Activated naive CD8-positive, alpha-beta T cell treated with anti-CD3 and anti-CD28 coated beads, Interleukin-2, amount 50 U/mL, for 24 hours (primary cell): Measurements from ENCODE around the gene TSPO.
A peak's percentile ranks its signal among the peaks of the same experiment; 100 is the strongest.

Source experiments
- ATAC-seq: fragments of 150-1000 bp; cut with Tn5 transposase; one replicate; pipeline ENCODE4 v1.10.0; 2021
- DNase-seq: peaks from one replicate; pipeline ENCODE4 v3.0.0; 2021
- H3K27ac Mint-ChIP-seq: one replicate; pipeline ENCODE4 v1.8.0; 2021; ENCODE audit warnings: mild to moderate bottlenecking, mixed read lengths
- H3K27me3 Mint-ChIP-seq: one replicate; pipeline ENCODE4 v1.8.0; 2021; ENCODE audit warnings: mixed read lengths
- H3K36me3 Mint-ChIP-seq: one replicate; pipeline ENCODE4 v1.8.0; 2021; ENCODE audit warnings: low read depth, mixed read lengths
- H3K4me1 Mint-ChIP-seq: one replicate; pipeline ENCODE4 v1.8.0; 2021; ENCODE audit warnings: mixed read lengths
- H3K4me3 Mint-ChIP-seq: one replicate; pipeline ENCODE4 v1.8.0; 2021; ENCODE audit warnings: mild to moderate bottlenecking, moderate library complexity, mixed read lengths
- H3K9me3 Mint-ChIP-seq: one replicate; pipeline ENCODE4 v1.8.0; 2021; ENCODE audit warnings: mixed read lengths

The TSPO gene

GRCh38 chr22:43187171-43188099, 36.1 kb downstream of the TSPO start:
- peak; percentile 96 for ATAC-seq
- H3K36me3 Mint-ChIP-seq = peaks cover 8% of the 10 kb centered on the region
- peak overlapping the region; percentile 85 for H3K4me3 Mint-ChIP-seq
- H3K27me3 Mint-ChIP-seq = no peaks in the 10 kb centered on the region
- H3K4me1 Mint-ChIP-seq = peaks cover 28% of the 10 kb centered on the region
- peak; percentile 98 for DNase-seq
- H3K27ac Mint-ChIP-seq = peak overlapping the region; percentile 92
- H3K9me3 Mint-ChIP-seq = peaks cover 4% of the 10 kb centered on the region

GRCh38 chr22:43188829-43189545, 37.6 kb downstream of the TSPO start:
- no peaks in the 10 kb centered on the region for H3K27me3 Mint-ChIP-seq
- peaks cover 4% of the 10 kb centered on the region for H3K9me3 Mint-ChIP-seq
- no peak for DNase-seq
- H3K4me1 Mint-ChIP-seq = peaks cover 26% of the 10 kb centered on the region
- peak overlapping the region; percentile 64 for H3K4me3 Mint-ChIP-seq
- no peak for ATAC-seq
- no peak overlapping the region for H3K27ac Mint-ChIP-seq
- H3K36me3 Mint-ChIP-seq = peaks cover 5% of the 10 kb centered on the region

GRCh38 chr22:43191831-43192230, 40.5 kb downstream of the TSPO start:
- ATAC-seq (no peak), DNase-seq (no peak)
- Mint-ChIP-seq H3K9me3 (peaks cover 4% of the 10 kb centered on the region), H3K4me3 (no peak overlapping the region), H3K4me1 (peaks cover 8% of the 10 kb centered on the region), H3K27me3 (peaks cover 2% of the 10 kb centered on the region), H3K27ac (no peak overlapping the region), H3K36me3 (no peaks in the 10 kb centered on the region)

DNA sequence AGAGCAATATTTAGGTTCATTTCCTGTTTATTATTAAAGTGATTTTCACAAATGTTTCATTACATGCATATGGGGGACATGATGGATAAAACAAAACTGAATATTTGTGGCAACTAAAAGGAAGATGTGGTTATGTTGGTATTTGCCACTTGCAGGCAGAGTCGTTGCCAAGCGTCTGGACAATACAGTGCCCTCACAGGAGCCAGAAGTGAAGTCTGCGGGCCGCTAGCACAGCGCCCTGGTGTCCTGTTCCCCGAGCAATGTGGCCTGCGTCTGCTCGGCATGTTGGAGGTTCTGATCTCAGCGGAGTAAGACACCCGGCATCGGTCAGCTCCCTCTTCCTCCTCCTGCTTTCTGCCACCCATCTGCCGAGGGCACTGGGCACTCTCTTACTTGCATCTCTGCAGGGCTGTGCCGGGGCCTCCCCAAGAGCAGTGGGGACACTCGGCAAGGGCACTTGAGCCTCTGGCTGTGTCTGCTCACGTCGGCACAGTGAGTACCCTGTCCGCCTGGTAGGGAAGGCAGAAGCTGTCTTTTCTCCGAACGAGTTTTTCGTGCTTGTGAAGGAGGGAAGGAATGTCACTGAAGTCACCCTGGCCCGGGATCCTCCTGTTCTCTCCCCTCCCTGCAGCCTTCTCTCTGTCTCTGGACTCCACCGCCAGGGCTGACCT, 46.0 kb downstream of the TSPO start:
- Mint-ChIP-seq H3K36me3 (no peaks in the 10 kb centered on the region), H3K9me3 (no peaks in the 10 kb centered on the region), H3K27ac (no peak overlapping the region), H3K4me3 (no peak overlapping the region), H3K27me3 (peaks cover 5% of the 10 kb centered on the region), H3K4me1 (no peaks in the 10 kb centered on the region)
- no peak for DNase-seq
- no peak for ATAC-seq

- ATAC-seq (no peak), DNase-seq (no peak)
- Mint-ChIP-seq H3K27me3 (peaks cover 5% of the 10 kb centered on the region), H3K36me3 (no peaks in the 10 kb centered on the region), H3K4me3 (no peak overlapping the region), H3K9me3 (no peaks in the 10 kb centered on the region), H3K4me1 (no peaks in the 10 kb centered on the region), H3K27ac (no peak overlapping the region)
These were observed 46.8 kb downstream of the TSPO start for GRCh38 chr22:43198126-43198525.

DNA sequence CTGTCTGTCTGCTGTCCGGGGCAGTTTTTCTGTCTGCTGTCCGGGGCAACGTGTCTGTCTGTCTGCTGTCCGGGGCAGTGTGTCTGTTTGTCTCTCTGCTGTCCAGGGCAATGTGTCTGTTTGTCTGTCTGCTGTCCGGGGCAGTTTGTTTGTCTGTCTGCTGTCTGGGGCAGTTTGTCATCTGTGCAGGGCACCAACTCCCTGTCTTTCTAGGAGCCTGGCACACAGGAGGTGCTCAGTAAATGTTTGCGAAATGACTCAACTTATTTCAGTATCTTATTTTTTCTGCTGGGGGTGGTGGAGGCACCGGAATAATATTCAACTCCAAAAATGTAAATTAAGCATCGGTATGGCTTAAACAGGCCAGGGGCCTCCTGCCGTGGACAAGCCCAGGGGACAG, 47.6 kb downstream of the TSPO start:
- Mint-ChIP-seq H3K4me3 (no peak overlapping the region), H3K27me3 (peaks cover 5% of the 10 kb centered on the region), H3K9me3 (no peaks in the 10 kb centered on the region), H3K27ac (no peak overlapping the region), H3K4me1 (no peaks in the 10 kb centered on the region), H3K36me3 (no peaks in the 10 kb centered on the region)
- no peak for ATAC-seq
- no peak for DNase-seq

DNA sequence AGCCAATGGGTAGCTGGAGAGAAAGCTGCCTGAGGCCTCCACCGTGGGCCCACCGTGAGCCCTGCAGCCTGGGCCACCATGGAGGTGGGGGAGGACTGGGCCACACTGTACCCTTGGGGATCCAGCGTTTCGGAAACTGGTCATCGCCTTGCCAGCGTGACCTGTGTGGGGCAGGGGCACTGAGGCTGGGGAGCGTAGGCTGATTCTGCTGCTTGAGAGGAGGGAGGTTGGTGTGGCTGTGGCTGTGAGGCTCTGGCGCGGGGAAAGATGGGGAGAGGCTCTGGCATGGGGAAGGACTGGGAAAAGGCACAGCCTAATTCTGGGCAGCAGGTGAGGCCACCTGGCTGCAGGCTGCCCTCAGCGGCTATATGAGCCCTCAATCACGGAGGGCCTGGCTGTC, 48.2 kb downstream of the TSPO start:
- no peaks in the 10 kb centered on the region for H3K36me3 Mint-ChIP-seq

DNA sequence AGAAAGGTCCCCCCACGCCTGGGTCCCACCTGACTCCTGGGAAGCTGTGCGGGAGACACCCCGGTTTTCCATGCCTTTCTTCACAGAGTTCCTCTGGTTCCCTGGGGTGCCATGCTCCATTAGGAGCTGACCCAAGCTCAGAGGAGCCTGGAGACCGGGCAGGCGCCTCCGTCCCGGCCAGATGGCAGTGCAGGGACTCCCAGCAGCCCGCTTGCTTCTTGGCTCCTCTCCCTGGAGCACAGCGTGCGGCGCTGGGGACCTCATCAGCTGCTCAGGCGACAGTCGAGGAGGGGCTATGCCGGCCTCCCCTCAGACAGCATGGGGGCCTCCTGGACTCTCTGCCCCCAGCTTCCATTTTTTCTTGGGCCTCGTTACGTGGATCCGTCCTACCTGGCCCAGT, 48.7 kb downstream of the TSPO start:
- H3K9me3 Mint-ChIP-seq = no peaks in the 10 kb centered on the region
- H3K4me1 Mint-ChIP-seq = no peaks in the 10 kb centered on the region
- ATAC-seq (no peak), DNase-seq (no peak)
- peaks cover 5% of the 10 kb centered on the region for H3K27me3 Mint-ChIP-seq
- no peak overlapping the region for H3K4me3 Mint-ChIP-seq
- no peaks in the 10 kb centered on the region for H3K36me3 Mint-ChIP-seq
- H3K27ac Mint-ChIP-seq = no peak overlapping the region

More for the DNA sequence above, 48.2 kb downstream of the TSPO start:
- Mint-ChIP-seq H3K27ac (no peak overlapping the region), H3K4me1 (no peaks in the 10 kb centered on the region), H3K27me3 (peaks cover 5% of the 10 kb centered on the region), H3K4me3 (no peak overlapping the region), H3K9me3 (no peaks in the 10 kb centered on the region)
- no peak for ATAC-seq
- DNase-seq = no peak

DNA sequence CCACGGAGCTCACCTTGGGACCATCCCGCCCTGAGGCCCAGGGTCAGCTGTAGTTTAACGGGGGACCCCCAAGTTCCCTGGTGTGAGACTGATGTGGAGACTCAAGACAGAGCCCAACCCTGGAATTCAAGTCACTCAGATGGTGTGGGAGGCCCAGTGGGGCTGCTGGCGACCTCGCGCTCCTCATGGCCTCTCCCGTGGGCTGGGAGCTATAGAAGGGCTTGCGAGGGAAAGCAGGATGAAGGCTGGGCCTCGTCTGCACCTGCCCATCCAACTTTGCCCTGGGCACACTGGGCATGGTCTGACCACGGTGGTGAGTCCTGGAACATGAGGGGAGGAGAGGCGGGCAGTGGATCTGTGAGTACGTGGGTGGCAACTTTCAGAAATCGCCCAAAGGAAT, 49.2 kb downstream of the TSPO start:
- no peak for ATAC-seq
- no peak for DNase-seq
- H3K4me3 Mint-ChIP-seq = no peak overlapping the region
- peaks cover 4% of the 10 kb centered on the region for H3K27me3 Mint-ChIP-seq
- no peaks in the 10 kb centered on the region for H3K9me3 Mint-ChIP-seq
- H3K4me1 Mint-ChIP-seq = no peaks in the 10 kb centered on the region
- no peaks in the 10 kb centered on the region for H3K36me3 Mint-ChIP-seq
- H3K27ac Mint-ChIP-seq = no peak overlapping the region

DNA sequence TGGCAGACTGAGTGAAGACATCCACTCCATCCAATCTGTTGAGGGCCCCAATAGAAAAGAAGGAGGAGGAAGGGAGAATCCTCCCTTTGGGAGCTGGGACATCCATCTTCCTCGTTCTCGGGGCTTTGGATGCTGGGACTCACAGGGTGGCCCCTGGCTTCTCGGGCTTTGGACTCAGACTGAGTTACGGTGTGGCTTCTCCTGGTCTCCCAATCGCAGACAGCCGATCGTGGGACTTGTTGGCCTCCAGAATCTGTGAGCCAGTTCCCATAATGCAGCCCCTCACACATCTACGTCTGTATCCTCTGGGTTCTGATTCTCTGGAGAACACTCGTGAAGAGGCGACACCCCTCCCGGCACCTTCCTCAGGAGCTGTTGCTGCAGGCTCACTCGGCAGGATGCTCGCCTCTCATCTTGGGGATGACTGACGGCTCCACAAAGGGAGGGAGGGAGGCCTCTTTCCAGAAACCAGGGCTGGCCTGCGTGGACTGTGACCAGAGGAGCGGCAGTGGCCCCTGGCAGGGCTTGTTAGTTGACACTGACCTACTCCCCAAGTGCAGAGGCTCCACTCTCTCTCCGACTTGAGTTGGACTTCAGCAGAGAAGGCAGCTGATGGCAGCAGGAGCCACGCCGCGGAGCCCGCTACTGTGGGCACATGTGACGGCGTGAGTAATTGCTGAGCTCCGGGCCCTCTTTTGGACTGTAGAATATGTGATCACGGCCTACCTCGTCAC, 50.3 kb downstream of the TSPO start:
- DNase-seq (no peak), ATAC-seq (no peak)
- peaks cover 2% of the 10 kb centered on the region for H3K4me1 Mint-ChIP-seq
- no peaks in the 10 kb centered on the region for H3K36me3 Mint-ChIP-seq
- no peaks in the 10 kb centered on the region for H3K9me3 Mint-ChIP-seq
- H3K27ac Mint-ChIP-seq = no peak overlapping the region
- H3K4me3 Mint-ChIP-seq = no peak overlapping the region
- peaks cover 3% of the 10 kb centered on the region for H3K27me3 Mint-ChIP-seq

DNA sequence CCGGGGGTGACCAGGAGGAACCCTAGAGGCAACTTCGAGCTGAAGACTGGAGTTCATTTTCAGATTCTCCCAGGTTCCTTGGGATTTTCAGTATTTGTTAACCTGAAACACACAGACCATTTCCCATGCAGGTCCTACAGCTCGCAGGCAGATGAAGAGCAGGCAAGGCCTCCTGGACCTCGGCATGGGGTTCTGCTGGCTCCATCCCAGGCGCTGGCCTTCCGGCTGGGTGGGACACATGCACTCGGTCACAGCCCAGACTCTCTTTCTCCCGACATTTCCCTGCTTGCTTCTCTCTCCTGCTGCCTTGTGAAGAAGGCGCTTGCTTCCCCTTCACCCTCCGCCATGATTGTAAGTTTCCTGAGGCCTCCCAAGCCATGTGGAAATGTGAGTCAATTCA, 51.0 kb downstream of the TSPO start:
- DNase-seq (no peak), ATAC-seq (no peak)
- H3K27me3 Mint-ChIP-seq = peaks cover 3% of the 10 kb centered on the region
- H3K9me3 Mint-ChIP-seq = no peaks in the 10 kb centered on the region
- H3K4me3 Mint-ChIP-seq = no peak overlapping the region
- H3K36me3 Mint-ChIP-seq = no peaks in the 10 kb centered on the region
- no peak overlapping the region for H3K27ac Mint-ChIP-seq
- peaks cover 2% of the 10 kb centered on the region for H3K4me1 Mint-ChIP-seq

DNA sequence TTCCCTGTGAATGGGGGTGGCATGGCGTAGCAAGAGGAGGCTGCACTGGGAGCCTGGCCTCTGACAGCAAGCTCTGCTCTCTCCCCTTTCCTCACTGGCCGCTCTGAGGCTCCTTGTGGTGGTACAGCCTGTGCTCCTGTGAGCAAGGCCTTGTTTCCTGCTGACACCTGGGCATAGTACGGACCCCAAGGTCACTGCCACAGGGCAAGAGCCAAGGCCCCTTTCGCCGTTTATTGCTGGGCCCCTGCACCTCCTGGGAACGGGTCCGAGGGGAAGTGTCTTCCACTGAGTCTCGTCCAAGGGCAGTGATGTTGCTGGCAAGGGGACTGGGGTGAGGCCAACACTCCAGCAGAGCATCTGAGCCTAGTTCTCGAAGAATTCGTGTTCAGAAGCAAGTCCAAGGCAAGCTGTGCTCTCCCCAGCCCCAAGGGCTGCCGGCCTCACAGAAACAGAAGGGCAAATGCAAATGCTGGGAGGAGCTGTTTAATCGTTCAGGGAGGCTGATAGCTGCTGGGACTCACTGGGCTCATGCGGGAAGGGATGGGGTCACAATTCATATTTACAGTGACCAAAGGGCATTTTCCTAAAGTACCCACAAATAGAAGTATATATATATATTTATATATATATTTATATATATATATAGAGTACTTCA, 51.5 kb downstream of the TSPO start:
- DNase-seq (no peak), ATAC-seq (no peak)
- Mint-ChIP-seq H3K27ac (no peak overlapping the region), H3K27me3 (peaks cover 3% of the 10 kb centered on the region), H3K36me3 (no peaks in the 10 kb centered on the region), H3K4me3 (no peak overlapping the region), H3K9me3 (no peaks in the 10 kb centered on the region), H3K4me1 (peaks cover 2% of the 10 kb centered on the region)

GRCh38 chr22:43203471-43203981, 52.2 kb downstream of the TSPO start:
- ATAC-seq (no peak), DNase-seq (no peak)
- Mint-ChIP-seq H3K27me3 (peaks cover 3% of the 10 kb centered on the region), H3K4me3 (no peak overlapping the region), H3K9me3 (no peaks in the 10 kb centered on the region), H3K4me1 (peaks cover 2% of the 10 kb centered on the region), H3K27ac (no peak overlapping the region), H3K36me3 (no peaks in the 10 kb centered on the region)

GRCh38 chr22:43205261-43205691, 53.9 kb downstream of the TSPO start:
- no peak overlapping the region for H3K4me3 Mint-ChIP-seq
- H3K27ac Mint-ChIP-seq = no peak overlapping the region

More at GRCh38 chr22:43205261-43205691, 53.9 kb downstream of the TSPO start:
- ATAC-seq = no peak
- Mint-ChIP-seq H3K36me3 (no peaks in the 10 kb centered on the region), H3K27me3 (no peaks in the 10 kb centered on the region), H3K9me3 (no peaks in the 10 kb centered on the region), H3K4me1 (peaks cover 2% of the 10 kb centered on the region)
- DNase-seq = no peak
